Left renal pelvis (tissue), 4 donors: ENCODE results near the gene ARNT2. TPM values are rescaled to one million over a fixed set of nuclear protein-coding genes. Genes with fewer than 3 reads are reported as not detected.

Experiments
- DNase-seq, 4 donors: peaks; one replicate each; pipeline ENCODE4 v3.0.0-alpha.2; 2013; ENCODE audit warnings: low read depth in 4 of 4, low spot score in 3 of 4
- polyA plus RNA-seq, 4 donors: library from polyadenylated mRNA; unstranded; fragments of 120-200 nt; gene quantifications; one replicate each; pipeline ENCODE4 v1.2.1, GENCODE V29; 2013; ENCODE audit not compliant: insufficient read length in 4 of 4

Gene ARNT2
- polyA plus RNA-seq, 4 donors = 26.7 to 61.5 (median 54.8) TPM

GRCh38 chr15:80586161-80586560, 182.0 kb downstream of the ARNT2 start:
- no peak for DNase-seq

- DNase-seq = no peak
Observed at GRCh38 chr15:80587007-80587406, 182.8 kb downstream of the ARNT2 start.

- no peak for DNase-seq
Observed at GRCh38 chr15:80587816-80588456, 183.8 kb downstream of the ARNT2 start.

DNA sequence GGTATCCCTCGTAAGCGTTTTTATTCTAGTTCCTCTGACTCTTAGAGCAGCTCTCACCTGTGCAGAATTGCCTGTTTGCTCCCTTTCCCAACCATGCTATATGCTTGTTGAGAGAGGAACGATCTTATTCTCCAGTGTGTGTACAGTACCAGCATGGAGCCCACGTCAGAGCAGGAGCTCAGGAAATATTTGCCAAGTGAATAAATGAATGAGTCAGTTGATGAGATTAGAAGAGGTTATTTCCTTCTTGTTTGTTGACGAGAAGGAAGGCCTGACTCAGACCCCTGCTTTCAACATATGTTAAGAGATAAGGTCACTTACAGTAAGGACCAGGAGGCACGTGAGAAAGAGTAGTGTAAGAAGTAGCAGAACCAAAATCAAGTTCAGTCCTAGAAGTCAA, 184.6 kb downstream of the ARNT2 start:
- no peak for DNase-seq

DNA sequence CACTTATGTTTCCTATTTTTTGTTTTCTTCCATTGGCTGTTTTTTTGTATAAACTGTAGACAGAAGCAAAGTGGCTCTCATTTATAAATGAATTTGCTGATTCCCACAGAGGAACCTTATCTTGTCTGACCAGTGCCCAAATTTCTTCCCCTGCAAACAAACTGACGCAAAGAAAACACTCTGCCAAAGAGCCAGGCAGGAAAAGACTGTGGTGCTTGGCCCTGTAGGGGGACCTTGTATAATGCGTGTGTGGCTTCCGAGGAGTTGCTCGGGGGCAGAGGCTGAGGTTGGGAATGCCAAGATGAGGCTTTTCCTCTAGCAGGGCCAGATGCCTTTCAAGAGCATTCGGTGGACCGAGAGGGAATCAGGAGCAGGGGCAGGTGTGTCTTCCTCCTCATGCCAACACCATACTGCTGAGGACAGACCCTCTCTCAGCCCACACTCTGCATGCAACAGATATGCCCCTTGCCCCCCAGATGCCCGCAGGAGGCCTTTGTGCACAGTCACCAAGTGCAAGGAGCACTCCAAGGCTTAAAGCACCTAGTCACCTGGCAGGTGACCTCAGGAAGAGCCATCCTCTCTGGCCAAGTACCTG, 186.7 kb downstream of the ARNT2 start:
- DNase-seq = no peak

- DNase-seq = no peak
Observed at GRCh38 chr15:80591471-80591870, 187.3 kb downstream of the ARNT2 start.

GRCh38 chr15:80591938-80592825, 188.0 kb downstream of the ARNT2 start:
- DNase-seq = no peak

DNA sequence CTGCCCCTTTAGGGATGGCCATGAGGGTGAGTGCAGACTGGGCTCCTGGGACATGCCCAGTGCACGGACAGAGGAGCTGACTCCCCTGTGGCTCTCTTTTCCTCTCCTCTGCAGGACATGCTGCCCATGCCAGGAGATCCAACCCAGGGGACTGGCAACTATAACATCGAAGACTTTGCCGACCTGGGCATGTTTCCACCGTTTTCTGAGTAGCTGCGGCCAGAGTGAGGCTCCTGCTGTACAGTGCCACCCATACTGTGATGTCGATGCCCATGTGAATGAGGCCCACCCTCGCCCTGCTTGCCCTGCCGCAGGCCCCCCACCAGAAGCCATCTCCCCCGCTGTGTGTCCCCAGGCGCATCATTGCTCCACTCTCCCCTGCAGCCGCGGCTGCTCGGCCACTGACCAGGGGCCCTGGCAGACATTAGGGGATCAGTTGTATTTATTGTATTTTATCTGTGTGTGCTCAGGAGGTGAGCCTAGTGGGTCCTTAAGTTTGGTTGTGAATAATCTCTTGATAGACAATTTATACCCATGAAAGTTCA, 189.4 kb downstream of the ARNT2 start:
- no peak for DNase-seq

- DNase-seq = no peak
Observed at GRCh38 chr15:80594091-80594889, 190.1 kb downstream of the ARNT2 start.

DNA sequence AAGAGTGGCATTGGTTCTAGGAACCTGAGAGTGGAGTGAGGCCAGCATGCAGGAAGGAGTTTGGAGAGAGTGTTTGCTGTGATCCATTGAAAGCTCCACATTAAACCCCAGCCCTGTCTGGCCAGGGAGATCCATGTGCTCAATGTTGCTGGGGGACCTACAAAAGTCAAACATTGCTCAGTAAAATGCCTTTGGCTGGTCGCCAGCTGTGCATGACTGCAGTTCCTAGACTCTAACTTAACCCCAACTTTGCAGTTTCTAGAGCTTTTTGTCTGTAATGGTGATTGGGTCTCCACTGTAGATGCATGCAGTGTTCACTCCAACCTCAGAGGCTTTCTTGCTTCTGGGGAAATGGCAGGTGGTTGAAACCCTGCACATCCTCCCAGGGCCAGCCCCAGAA, 191.2 kb downstream of the ARNT2 start:
- DNase-seq = no peak

DNA sequence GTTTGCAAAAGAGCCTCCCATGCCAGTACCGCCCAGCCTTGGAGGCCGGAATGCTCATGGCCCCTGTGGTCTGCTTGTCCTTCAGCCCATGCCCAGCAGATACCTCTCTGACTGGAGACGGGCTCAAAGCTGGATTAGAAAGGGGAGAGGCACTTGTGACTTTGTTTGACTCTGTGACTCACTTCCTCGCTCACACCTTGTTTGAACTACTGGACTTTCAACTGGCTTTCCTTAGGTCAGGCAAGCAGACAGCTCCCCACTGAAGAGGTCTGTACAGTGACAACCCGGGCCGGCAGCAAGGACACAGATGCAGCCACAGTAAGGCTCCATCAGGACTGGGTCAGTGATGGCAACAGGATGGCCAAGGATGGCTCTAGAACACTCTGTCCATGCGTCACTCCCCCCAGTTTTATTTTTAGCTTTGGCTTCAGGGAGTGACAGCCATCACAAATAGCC, 192.4 kb downstream of the ARNT2 start:
- DNase-seq = no peak

DNA sequence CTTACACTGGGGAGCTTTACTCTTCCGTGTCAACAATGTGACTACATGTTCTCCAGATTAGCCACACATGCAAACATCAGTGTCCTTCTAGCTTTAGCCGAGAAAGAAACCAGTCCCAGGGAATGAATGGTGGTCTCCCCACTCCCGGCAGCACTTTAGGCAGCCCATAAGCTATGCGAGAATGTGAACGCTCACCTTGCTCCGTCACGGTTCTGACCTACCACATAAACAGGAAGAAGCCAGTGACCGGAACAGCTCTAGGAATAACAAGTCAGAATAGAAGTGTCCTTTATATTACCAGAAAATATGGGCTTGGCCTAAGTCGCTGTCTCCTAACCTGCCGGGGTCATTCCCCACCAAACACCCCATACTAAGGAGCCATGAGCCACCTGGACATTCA, 192.9 kb downstream of the ARNT2 start:
- no peak for DNase-seq

DNA sequence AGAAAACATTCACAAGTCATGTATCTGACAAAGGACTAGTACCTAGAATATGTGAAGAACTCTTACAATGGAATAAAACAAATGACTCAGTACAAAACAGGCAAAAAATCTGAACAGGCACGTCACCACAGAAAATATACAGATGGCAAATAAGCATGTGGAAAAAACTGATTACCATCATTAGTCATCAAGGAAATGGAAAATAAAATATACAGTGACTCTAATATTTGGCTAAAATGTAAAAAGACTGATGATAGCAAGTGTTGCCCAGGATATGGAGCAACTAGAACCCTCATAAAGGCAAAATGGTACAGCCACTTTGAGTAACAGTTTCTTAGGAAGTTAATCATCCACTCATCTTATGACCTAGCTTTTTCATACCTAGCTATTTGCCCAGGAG, 195.2 kb downstream of the ARNT2 start:
- no peak for DNase-seq

- no peak for DNase-seq
Observed at GRCh38 chr15:80600626-80601025, 196.4 kb downstream of the ARNT2 start.

DNA sequence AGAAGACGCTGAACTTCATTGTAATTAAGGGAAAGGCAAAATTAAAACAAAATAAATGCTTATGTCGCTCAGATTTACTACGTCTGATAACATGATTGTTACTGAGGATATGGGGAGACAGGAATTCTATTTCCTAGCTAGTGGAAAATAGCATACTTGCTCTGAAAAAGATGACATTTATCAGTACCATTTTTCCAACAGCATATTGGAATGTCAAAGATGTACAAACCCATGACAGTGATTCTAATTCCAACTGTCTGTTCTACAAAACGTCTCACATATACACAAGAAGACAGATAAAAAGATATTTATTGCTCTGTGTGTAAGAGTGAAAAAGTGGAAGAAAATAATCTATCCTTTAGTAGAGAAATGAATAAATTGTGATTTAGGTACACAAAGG, 197.1 kb downstream of the ARNT2 start:
- DNase-seq = no peak

DNA sequence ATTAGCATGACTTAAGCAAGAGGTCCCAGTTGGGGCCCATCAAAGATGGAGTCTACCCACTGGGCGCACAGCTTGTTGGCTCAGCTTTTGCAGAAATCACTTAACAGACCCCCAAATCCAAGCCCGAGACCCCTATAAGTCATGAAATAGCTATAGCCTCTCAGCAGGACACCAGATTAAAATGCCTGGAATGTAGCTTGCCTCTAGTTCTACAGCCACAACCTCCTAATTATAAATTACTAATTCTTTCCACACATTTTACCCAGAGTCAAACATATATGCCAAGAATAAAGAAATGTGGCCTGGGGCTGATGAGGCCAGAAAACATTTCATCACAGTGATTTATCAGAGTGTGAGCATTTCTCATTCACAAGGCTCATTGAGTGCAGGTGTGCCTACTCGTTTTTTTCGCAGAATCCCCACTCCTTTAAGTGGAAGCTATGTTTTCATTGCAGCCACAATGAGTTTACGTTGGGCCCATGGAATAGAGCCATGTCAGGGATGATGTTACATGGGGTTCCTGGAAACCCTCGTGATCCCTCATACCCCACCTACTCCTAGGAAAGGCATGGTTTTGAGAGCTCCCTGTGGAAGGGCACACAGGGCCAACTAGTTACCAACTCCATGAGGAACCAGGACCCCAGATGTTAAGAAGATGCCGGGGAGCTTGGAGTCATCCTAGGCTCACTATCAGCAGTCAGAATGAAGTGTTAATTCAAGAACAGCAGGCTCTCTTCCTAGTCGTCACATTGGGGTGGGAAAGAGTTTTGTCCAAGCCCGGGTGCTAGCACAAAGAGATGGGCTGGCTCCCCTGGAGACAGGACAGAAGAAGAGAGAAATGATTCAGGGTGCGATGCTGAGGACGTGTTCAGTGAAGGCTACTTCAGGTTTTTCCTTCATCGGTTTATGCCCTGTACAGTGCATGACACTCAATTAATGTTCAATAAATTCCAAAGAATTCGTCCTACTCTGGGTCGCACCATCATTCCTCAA, 200.7 kb downstream of the ARNT2 start:
- DNase-seq = no peak

DNA sequence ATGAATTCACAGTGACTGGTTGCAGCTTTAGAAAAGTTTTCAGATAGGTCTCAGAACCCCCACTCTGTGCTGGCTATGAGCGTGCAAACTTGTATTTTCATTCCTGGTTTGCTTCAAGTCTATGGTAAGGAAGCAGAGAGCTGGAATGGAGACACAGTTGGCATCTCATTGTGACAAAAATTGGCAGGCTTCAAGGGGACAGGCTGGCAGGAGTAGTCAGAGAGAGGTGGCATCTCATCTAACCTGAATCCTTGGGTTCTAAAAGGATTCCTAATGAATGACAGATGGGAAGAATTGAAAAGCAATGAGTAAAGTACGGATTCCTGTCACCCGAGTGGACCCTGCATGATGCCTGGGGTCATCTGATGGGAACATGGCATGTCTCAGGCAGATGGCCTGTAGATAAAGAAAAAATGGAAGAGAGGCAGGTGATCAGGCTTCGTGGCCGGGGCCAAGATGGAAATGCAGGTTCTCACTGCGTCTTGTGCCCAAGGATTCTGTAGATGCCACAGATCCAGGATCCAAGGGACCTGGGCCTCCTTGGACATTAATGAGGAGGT, 201.5 kb downstream of the ARNT2 start:
- DNase-seq = no peak

DNA sequence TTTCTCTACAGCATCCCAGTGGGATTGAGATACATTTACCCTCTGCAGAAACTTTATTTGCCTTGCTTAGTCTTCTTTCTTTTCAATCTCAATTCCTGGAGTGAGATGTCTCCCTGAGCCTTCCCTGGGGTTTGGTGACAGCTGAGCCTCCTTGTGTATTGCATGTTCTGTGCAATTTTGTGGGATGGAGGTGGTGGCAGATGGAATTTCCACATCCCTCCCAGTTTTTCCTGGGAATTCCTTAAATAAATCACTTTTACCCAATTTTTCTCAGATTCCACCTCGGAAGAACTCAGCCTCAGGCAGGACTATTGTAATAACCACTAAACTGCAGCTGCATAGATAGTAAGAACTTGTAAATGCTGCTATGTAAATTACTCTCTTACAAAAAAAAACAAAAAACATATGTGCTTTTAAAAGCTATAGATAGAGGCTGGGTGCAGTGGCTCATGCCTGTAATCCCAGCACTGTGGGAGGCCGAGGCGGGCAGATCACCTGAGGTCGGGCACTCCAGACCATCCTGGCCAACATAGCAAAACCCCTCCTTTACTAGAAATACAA, 202.4 kb downstream of the ARNT2 start:
- DNase-seq = no peak
